ENCODE results near the gene CNN1. TPM values are rescaled to one million over a fixed set of nuclear protein-coding genes. Genes with fewer than 3 reads are reported as not detected.

Gene CNN1
- total and polyA plus RNA-seq, 2 of the 8 experiments (the other 6 are each of a cell fraction or from before 2014, with no cell fraction given): 29.8 to 50.8 TPM

DNA sequence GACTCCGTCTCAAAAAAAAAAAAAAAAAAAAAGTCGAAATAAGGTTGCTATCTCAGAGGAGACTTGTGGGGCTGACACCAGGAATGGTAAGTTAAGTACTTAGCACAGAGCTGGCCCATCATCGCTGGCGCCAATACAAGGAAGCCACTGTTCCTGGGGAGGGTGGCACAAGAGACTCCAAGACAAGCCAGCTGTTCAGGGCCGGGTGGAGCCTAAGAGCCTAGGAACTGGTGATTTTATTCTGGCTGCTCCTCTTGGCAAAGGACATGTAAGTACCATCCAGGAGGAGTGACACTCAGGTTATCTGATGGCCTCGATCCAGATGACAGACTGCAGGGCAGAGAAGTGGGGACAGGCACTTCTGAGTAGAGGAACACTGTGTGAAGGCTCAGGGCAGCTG lies 16.6 kb downstream of the CNN1 start (continued):
- TF ChIP-seq FOSL1 (IDR thresholded peaks at IDR 0.05; ENCODE audit: insufficient read depth, low read depth, low read length): no peak
- no peak for TF ChIP-seq SUZ12 (IDR thresholded peaks at IDR 0.05; ENCODE audit: low read length)
- no peak for TF ChIP-seq GABPA (IDR thresholded peaks at IDR 0.05; ENCODE audit: borderline replicate concordance, insufficient read depth, low read length)
- TF ChIP-seq SP1 (IDR thresholded peaks at IDR 0.05; ENCODE audit: low read depth, low read length): no peak
- TF ChIP-seq TBP (IDR thresholded peaks at IDR 0.05; ENCODE audit: low read depth, low read length): no peak
- no peak for TF ChIP-seq SP2 (IDR thresholded peaks at IDR 0.05; ENCODE audit: low read length)
